Bronchial epithelial cell (primary cell): ENCODE results near the gene OR51L1. TPM values are rescaled to one million over a fixed set of nuclear protein-coding genes. Genes with fewer than 3 reads are reported as not detected.
"Not testable (repeated sequence)": the region's sequence is repeated elsewhere in the genome, so short reads cannot be mapped to it uniquely, and the experiment has no call there.

Experiments used
- DNase-seq: peaks from one replicate; pipeline ENCODE4 v3.0.0-alpha.2; 2010; ENCODE audit warnings: low read depth
- FAIRE-seq: peaks from 2 replicates; lab custom pipeline; 2011; peaks lifted over from hg19 to GRCh38; lab: Jason Lieb, UNC
- H3K27me3 ChIP-seq: 2 replicates; pipeline ENCODE4 v1.5.1; 2011; ENCODE audit warnings: low read length; ENCODE audit not compliant: control insufficient read depth, insufficient read depth
- H3K36me3 ChIP-seq: 2 replicates; pipeline ENCODE4 v1.5.1; 2011; ENCODE audit warnings: low read length; ENCODE audit not compliant: control insufficient read depth, insufficient read depth
- H3K4me3 ChIP-seq: 2 replicates; pipeline ENCODE4 v1.5.1; 2011; ENCODE audit warnings: mild to moderate bottlenecking, low read depth, low read length, control low read depth
- total RNA-seq: library from RNA; depleted of rRNA; stranded (reverse); fragments of >200 nt; gene quantifications from 2 replicates; pipeline ENCODE4 v1.2.1, GENCODE V29; 2014
- TF ChIP-seq, protein P1 (sequence below): IDR thresholded peaks from 2 replicates; pipeline ENCODE4 v1.5.1; 2011; ENCODE audit warnings: mild to moderate bottlenecking, moderate library complexity, low read length, control low read depth, inconsistent platforms; ENCODE audit not compliant: insufficient read depth, severe bottlenecking

OR51L1 gene
- total RNA-seq: not detected in 2 replicates

DNA sequence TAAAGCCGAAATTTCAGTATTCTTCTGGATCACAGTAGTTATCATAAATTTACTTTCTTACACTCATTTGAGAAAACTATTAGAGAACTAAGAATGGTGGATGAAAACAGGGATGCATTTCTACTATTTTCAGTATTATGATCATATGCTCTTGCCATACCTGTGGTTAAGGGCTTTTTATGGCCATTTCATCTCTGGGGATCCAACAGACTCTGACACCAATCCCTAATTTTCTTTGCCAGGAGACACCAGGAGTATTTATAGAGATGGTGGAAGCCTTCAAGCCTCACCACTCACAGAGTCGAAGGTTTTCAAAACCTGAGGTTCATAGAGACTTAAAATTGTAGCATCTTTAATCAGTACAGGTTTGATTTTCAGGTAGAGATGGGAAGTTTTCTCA, at the start of gene OR51L1:
TSS of gene OR51L1 (plus strand) at position 301 of the 400 bp plus-strand sequence. CDS start 4,132 bp downstream, outside the sequence.
- Histone ChIP-seq H3K27me3 (no peaks in the 10 kb centered on the region), H3K4me3 (no peak within 1 kb of the TSS), H3K36me3 (no peaks in the 10 kb centered on the region)
- no peak for FAIRE-seq
- no peak for DNase-seq
- TF ChIP-seq, protein P1, sequence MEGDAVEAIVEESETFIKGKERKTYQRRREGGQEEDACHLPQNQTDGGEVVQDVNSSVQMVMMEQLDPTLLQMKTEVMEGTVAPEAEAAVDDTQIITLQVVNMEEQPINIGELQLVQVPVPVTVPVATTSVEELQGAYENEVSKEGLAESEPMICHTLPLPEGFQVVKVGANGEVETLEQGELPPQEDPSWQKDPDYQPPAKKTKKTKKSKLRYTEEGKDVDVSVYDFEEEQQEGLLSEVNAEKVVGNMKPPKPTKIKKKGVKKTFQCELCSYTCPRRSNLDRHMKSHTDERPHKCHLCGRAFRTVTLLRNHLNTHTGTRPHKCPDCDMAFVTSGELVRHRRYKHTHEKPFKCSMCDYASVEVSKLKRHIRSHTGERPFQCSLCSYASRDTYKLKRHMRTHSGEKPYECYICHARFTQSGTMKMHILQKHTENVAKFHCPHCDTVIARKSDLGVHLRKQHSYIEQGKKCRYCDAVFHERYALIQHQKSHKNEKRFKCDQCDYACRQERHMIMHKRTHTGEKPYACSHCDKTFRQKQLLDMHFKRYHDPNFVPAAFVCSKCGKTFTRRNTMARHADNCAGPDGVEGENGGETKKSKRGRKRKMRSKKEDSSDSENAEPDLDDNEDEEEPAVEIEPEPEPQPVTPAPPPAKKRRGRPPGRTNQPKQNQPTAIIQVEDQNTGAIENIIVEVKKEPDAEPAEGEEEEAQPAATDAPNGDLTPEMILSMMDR: no peak

GRCh38 chr11:4947505-4947904, 47.1 kb upstream of the OR51L1 start, which contains the start of gene OR51A4:
OR51A4 (minus strand) TSS chr11:4947605; CDS start chr11:4947100, 505 bp downstream.
- TF ChIP-seq, protein P1: no peak
- Histone ChIP-seq H3K36me3 (no peaks in the 10 kb centered on the region), H3K27me3 (no peaks in the 10 kb centered on the region), H3K4me3 (no peak within 1 kb of the TSS)
- no peak for DNase-seq
- FAIRE-seq: no peak

GRCh38 chr11:4955613-4956012, 39.0 kb upstream of the OR51L1 start, which contains the start of gene OR51A2:
OR51A2 (minus strand) TSS chr11:4955713; CDS start chr11:4955713, 0 bp downstream.
- H3K27me3 ChIP-seq, FAIRE-seq, H3K4me3 ChIP-seq, DNase-seq, H3K36me3 ChIP-seq: not testable (repeated sequence)

DNA sequence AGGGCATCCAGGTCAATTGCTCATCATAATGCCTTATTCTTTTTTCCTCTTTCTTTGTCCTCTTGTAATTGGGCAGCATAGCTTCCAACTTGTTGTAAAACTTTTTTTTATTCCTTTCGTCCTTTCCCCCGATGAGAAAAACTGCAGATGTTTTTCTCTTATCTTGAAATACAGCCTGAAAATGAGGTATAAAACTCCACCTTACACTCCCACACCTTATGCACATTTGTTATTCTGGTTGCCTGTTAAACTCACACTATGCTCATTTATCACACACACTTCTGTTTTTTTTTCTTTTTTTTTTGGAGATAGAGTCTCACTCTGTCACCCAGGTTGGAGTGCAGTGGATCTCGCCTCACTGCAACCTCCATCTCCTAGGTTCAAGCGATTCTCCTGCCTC, 37.3 kb upstream of the OR51L1 start:
- TF ChIP-seq, protein P1: no peak
- DNase-seq (no peak), FAIRE-seq (no peak)
- Histone ChIP-seq H3K4me3 (no peak overlapping the region), H3K36me3 (no peaks in the 10 kb centered on the region), H3K27me3 (no peaks in the 10 kb centered on the region)

DNA sequence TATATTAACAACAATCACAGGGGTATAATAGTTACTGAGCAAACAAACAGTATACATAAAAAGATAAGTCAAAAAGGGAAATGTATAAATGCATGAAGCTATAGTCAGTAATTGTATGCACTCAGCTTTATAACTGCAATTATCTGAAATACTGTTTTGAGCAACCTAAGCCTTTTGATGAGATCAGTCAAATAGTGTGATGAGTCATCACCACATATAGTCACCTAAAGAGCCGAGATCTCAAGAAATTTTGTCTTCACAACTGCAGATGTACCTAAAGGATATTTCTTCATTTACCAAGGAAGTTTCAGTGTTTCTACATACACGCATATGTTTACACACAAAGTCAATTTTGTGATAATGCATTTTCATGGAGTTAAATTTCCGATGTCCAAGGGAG, 33.8 kb upstream of the OR51L1 start:
- no peak for FAIRE-seq
- DNase-seq: peak; percentile 10
- TF ChIP-seq, protein P1: no peak

DNA sequence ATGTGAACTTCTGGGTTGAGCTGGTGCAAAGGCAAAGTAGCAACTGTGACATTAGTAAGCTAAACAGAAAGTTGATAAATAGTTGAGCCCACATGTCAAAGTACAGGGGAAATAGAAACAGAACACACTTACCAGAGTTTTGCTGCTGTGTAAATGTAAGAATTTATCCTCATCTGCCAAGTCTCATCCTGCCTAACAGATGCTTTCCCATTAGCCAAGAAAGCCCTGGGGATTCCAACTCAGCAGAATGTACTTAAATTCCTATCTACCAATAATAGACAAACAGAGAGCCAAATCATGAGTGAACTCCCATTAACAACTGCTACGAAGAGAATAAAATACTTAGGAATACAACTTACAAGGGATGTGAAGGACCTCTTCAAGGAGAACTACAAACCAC, 31.8 kb upstream of the OR51L1 start:
- FAIRE-seq: no peak

More for the DNA sequence above, 33.8 kb upstream of the OR51L1 start:
- Histone ChIP-seq H3K27me3 (no peaks in the 10 kb centered on the region), H3K4me3 (no peak overlapping the region), H3K36me3 (no peaks in the 10 kb centered on the region)

More for the DNA sequence above, 31.8 kb upstream of the OR51L1 start:
- no peaks in the 10 kb centered on the region for H3K27me3 ChIP-seq
- TF ChIP-seq, protein P1: no peak
- H3K36me3 ChIP-seq: no peaks in the 10 kb centered on the region
- no peak for DNase-seq
- H3K4me3 ChIP-seq: no peak overlapping the region
